Liver (tissue), 3 donors: ENCODE data around the gene NIPBL.

Experiments
- EGR1 ChIP-seq, 2 donors: IDR thresholded peaks; 2 replicates each; pipeline ENCODE4 v1.6.1; 2016 to 2018; ENCODE audit warnings: antibody characterized with exemption in 2 of 2, low read depth in 2 of 2
- GABPA ChIP-seq, 2 donors: IDR thresholded peaks in 1 of 2; conservative IDR thresholded peaks in 1 of 2; 2 replicates each; pipeline ENCODE4 v1.6.1; 2016; ENCODE audit warnings: antibody characterized with exemption in 2 of 2, mild to moderate bottlenecking in 1 of 2, moderate library complexity in 1 of 2
- JUND ChIP-seq, 2 donors: IDR thresholded peaks; 2 replicates each; pipeline ENCODE4 v1.6.1; 2016; ENCODE audit warnings: antibody characterized with exemption in 2 of 2
- RAD21 ChIP-seq, 2 donors: IDR thresholded peaks; 2 replicates each; pipeline ENCODE4 v1.6.1; 2016; ENCODE audit warnings: antibody characterized with exemption in 2 of 2, mild to moderate bottlenecking in 2 of 2
- TAF1 ChIP-seq: conservative IDR thresholded peaks from 2 replicates; pipeline ENCODE4 v1.6.1; 2016; ENCODE audit warnings: antibody characterized with exemption, mild to moderate bottlenecking
- TF ChIP-seq, protein P1 (sequence below): fragments of 150-350 bp; IDR thresholded peaks from 2 replicates; pipeline ENCODE4 v1.5.1; 2017; ENCODE audit warnings: improper control_type of control experiment, low read depth, low read length; ENCODE audit not compliant: missing input control
- TF ChIP-seq, protein P2 (sequence below): IDR thresholded peaks from 2 replicates; pipeline ENCODE4 v1.6.1; 2016; ENCODE audit warnings: antibody characterized with exemption, mild to moderate bottlenecking
- TF ChIP-seq, protein P3 (sequence below): IDR thresholded peaks from 2 replicates; pipeline ENCODE4 v1.6.1; 2016; ENCODE audit warnings: antibody characterized with exemption
- donor health status: healthy.
- donor health status: healthy.

DNA sequence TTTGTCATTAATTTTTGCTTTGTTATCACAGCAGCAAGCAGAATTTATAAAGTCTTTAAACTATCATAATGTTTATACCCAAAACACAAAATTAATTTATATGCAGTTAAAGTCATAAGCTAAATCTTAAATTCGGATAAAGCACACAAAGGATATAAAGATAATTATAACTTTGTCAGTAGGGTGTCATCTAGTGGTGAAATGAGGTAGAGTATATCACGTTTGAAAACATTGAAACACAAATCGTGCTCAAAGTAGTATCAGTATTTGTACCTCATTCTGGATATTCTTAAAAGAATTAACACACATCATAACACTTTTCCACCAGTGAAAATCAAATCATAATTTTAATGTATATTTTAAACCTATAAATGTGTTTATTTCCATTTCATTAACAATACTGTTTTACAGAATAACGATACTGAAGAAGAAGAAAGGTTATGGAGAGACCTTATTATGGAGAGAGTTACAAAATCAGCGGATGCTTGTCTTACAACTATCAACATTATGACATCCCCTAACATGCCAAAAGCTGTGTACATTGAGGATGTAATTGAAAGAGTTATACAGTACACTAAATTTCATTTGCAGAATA is 129.5 kb downstream of the NIPBL start:
- TF ChIP-seq, protein P1, sequence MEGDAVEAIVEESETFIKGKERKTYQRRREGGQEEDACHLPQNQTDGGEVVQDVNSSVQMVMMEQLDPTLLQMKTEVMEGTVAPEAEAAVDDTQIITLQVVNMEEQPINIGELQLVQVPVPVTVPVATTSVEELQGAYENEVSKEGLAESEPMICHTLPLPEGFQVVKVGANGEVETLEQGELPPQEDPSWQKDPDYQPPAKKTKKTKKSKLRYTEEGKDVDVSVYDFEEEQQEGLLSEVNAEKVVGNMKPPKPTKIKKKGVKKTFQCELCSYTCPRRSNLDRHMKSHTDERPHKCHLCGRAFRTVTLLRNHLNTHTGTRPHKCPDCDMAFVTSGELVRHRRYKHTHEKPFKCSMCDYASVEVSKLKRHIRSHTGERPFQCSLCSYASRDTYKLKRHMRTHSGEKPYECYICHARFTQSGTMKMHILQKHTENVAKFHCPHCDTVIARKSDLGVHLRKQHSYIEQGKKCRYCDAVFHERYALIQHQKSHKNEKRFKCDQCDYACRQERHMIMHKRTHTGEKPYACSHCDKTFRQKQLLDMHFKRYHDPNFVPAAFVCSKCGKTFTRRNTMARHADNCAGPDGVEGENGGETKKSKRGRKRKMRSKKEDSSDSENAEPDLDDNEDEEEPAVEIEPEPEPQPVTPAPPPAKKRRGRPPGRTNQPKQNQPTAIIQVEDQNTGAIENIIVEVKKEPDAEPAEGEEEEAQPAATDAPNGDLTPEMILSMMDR: peak; percentile 43
- no peak for TF ChIP-seq TAF1
- TF ChIP-seq, protein P2, sequence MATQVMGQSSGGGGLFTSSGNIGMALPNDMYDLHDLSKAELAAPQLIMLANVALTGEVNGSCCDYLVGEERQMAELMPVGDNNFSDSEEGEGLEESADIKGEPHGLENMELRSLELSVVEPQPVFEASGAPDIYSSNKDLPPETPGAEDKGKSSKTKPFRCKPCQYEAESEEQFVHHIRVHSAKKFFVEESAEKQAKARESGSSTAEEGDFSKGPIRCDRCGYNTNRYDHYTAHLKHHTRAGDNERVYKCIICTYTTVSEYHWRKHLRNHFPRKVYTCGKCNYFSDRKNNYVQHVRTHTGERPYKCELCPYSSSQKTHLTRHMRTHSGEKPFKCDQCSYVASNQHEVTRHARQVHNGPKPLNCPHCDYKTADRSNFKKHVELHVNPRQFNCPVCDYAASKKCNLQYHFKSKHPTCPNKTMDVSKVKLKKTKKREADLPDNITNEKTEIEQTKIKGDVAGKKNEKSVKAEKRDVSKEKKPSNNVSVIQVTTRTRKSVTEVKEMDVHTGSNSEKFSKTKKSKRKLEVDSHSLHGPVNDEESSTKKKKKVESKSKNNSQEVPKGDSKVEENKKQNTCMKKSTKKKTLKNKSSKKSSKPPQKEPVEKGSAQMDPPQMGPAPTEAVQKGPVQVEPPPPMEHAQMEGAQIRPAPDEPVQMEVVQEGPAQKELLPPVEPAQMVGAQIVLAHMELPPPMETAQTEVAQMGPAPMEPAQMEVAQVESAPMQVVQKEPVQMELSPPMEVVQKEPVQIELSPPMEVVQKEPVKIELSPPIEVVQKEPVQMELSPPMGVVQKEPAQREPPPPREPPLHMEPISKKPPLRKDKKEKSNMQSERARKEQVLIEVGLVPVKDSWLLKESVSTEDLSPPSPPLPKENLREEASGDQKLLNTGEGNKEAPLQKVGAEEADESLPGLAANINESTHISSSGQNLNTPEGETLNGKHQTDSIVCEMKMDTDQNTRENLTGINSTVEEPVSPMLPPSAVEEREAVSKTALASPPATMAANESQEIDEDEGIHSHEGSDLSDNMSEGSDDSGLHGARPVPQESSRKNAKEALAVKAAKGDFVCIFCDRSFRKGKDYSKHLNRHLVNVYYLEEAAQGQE: no peak
- TF ChIP-seq, protein P3, sequence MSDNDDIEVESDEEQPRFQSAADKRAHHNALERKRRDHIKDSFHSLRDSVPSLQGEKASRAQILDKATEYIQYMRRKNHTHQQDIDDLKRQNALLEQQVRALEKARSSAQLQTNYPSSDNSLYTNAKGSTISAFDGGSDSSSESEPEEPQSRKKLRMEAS: no peak
- no peak for TF ChIP-seq JUND (IDR thresholded peaks at IDR 0.05)
- no peak for TF ChIP-seq EGR1 (IDR thresholded peaks at IDR 0.05; ENCODE audit: low read depth in 2 of 2)
- peak; percentile 68 to 72 for TF ChIP-seq RAD21 (IDR thresholded peaks at IDR 0.05)
- no peak for TF ChIP-seq GABPA (IDR thresholded peaks at IDR 0.05 in 1 of 2, conservative IDR thresholded peaks at IDR 0.05 in 1 of 2)
